HG02973 (cell line): Measurements from ENCODE around the gene BCO2.

Source experiments
- ATAC-seq: cut with Tn5 transposase; IDR thresholded peaks from one replicate; pipeline ENCODE4 v1.9.1; 2021; ENCODE audit warnings: moderate library complexity; ENCODE audit not compliant: unreplicated experiment

BCO2 gene

DNA sequence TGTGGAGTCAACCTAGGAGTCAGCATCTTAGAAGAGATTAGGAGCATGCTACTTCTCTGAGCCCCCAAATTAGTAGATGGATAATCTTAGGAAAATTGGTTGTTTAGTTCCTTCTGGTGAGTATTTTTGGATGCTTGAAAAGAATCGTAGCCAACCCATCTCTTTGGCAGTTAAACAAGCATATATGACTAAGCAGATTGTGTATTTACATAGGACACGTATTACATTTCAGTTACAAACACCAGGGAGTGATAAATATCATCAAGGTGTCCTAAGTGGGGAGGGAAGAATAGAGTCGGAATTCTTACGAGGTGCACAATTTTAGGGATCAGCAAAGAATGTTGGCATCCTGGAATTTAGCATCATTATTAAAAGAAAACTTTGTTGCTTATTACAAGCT is 71.9 kb downstream of the BCO2 start:
- no peak for ATAC-seq

DNA sequence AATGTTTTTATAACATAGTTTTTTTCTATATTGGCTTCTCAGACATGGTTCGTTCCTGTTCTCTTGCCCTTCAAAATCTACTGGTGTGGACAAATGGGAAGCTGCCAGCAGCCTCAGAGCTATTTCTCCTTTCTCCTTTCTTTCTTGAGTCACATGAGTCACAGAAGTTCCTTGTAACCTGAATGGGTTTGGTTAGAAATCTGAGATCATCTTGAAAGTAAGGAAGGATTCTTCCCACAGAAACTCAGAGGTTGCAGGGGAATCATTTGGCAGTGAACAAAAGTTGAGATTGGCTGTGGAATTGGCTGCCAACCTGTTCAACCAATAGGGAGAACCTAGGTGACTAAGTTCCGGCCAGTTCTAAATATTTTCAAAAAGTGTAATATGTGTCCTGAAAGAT is 72.9 kb downstream of the BCO2 start:
- no peak for ATAC-seq

DNA sequence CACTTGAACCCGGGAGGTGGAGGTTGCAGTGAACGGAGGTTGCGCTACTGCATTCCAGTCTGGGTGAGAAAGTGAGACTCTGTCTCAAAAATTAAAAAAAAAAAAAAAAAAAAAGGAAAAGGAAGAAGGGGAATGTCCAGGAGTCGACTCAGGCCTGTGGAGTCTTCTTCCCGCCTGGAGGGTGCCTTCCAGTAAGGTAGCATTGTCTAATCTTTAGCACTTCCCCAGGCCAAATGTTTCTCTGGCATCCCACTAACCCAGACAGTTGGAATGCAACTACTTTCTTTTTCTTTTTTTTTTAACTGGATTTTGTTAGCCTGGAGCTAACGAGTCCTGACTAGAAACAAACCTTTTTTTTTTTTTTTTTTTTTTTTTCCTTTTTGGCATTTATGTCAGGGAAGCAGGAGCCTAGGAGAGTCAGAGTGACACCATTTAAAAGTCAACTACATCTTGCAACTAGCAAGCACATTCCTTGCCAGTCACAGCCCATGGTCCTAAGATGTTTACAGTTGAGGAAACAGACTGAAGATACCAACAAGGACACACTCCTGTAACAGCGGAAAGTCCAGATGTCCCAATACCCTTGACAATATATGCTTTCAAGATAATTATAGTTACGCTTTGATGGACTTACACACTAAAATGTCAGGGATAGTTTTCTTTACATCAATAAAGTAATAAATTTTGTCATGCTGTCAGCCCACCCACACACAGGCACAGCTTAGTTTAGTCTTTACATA is 74.7 kb downstream of the BCO2 start:
- ATAC-seq = no peak

DNA sequence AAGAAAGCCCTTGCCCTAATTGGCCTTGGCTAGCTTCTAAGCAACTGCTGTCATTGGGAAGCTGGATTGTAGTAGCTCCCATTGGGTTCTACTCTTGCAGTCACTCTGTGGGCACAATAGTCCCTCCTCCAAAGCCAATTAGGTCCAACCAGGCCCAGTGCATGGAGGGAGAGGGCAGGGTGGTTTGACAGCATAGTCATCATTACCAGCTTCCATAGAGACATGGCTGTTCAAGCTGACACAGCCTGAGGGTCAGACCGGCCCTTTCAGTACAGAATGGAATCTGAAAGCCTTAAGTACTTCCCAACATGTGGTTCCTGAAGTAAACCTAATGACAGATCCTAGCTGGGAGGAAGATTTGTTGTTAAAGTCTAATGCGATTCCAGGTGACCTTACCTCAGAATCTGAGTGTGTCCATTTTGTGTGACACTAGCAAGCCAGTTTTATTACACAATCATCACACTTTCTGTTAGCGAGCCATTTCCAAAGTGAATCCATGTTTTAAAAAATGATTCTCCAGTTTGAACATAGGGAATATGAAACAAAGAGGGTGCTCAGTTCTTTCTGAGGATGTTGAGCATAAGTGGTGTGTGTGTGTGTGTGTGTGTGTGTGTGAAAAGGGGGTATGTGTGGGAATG is 78.4 kb downstream of the BCO2 start:
- ATAC-seq = no peak

DNA sequence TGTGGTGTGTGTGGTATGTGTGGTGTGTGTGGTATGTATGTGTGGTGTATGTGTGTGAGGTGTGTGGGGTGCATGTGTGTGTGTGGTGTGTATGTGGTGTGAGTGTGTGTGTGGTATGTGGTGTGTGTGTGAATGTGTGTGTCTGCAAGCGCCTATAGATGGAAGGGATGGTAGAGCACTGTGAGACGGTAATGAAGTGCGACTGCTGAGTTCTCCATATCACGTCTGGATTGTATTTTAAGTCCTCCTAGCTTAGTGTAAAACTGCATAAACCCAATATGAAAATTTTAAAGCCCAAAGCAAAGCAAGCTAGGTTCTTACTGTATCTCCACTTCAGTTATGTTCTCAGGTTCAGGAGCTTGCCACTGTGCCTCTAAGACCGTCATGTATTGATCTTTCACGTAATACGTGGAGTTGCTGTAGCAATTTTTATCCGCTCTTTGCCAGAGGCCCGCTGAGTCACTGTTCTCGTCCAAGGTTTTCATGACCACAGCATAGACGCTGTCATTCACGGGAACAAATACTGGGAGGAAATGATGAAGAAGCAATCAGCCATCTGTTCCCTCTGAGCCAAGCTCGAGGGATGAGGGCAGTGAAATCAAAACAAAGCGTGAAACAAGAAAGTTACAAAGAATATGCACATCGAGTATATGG is 79.9 kb downstream of the BCO2 start:
- ATAC-seq = no peak

DNA sequence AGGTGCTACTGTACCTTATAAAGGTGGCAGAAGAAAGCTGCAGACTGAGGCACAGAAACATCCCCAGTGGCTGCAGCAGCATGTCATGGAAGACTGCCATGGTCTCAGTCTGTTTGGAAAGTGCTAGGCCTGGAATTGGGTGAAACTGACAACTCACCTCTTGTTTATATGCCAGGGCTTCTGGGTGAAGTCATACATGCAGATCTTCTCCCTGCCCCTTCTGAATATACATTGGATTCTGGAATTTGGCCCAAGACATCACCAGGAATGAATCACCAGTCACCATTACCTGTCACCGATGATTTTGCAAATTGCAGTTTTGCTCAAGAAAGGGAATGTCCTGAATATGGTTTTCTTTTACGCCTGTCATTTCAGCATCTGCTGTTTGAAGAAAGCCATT is 85.2 kb downstream of the BCO2 start, which contains the start of gene PLET1:
TSS of gene PLET1 (minus strand) at position 371 of the 400 bp plus-strand sequence. CDS start at position 100, 271 bp downstream.
- ATAC-seq = no peak

DNA sequence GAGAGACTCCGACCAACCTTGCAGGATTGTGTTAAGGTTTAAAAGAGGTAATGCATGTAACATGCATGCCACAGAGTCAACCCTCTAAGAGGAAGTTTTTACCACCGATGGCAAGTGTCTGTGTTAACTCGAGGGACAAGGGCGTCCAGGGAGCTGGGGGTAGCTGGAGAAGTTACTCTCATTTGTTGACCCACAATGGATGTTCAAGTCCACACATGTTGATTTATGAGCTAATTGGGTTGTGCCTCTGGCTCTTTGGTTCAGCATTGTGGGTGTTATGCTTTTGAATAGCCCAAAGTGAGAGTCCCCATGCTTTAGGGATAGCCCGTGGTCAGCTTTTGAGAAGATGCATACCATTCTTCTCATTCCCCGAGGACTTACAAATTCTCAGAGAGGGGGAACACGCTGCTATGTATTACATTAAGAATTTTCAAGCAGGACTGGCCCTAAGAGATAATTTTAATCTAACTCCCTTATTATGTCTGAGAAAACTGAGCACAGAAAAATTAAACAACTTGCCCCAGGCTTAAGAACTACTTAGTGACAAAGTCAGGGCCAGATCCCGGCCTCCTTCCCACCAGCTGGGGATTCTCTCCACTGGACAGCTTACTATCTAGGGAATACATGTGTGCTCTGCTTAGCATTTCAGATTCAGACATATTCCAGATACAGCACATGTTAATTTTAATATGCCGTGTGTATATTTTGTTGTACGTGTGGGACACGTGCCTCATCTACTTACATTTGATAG is 90.5 kb downstream of the BCO2 start:
- no peak for ATAC-seq

DNA sequence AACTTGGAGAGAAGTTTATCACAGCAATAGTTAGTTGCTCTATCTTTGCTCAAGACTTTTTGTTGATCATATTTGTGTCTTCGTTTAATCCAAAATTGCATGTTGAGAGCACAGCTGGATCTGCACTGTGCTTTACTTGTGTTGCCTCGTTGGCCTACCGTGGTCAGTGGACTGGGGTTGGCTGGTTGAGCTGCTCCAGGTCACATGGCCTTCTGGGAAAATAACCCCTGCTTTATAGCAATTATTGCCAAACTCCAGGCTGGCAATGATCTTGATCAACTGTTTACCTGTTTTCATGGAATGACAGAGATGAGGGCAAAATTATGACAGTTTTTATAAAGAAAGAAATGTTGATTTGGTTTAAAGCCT is 91.1 kb downstream of the BCO2 start:
- no peak for ATAC-seq

DNA sequence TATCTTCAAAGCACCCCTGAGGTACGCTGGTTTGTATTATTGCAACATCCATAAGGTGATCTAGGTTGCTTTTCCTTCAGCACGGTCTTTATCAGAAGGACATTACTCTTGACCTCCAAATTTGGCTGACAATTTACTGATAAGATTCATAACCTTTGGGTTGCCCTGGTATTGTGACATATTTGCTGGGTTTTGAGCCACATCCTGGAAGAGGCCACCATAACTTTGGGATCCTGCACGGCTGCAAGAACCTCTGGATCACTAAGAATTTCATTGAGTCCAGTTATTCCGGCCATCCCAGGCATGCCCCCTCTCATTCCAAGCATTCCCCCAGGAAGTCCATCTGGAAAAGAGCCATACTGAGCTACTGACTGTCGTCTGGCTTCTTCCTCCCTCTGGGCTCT is 91.9 kb downstream of the BCO2 start:
- ATAC-seq = no peak

DNA sequence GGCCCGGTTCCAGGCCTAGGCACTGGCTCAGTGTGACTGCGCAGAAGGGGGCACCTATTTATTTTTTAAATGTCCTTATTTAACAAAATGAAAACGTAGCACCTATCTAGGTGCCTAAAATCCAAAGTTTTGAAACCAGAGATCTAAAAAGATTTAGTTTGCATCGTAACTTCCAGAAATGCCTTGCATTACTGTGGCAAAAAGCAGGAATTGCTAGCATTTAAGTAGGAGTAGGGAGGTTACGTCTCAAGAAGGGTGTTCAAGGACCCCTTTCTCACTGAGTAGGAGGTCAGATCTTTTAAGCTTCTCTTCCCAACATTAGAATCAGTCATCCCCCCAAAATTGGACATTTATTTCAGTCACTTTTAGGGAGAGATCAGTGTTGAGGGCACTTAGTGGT is 93.1 kb downstream of the BCO2 start:
- no peak for ATAC-seq
